CD4-positive, alpha-beta T cell (primary cell): ENCODE results near the gene SLC12A3. TPM values are rescaled to one million over a fixed set of nuclear protein-coding genes. Genes with fewer than 3 reads are reported as not detected.

Experiments used
- ATAC-seq: fragments of 200-7000 bp; cut with Tn5 transposase; one replicate; pipeline ENCODE4 v1.10.0; 2022; ENCODE audit warnings: mild to moderate bottlenecking; ENCODE audit not compliant: poor library complexity
- CTCF ChIA-PET: fragments of 350-600 bp; sonication (Branson Sonifier 250); formaldehyde crosslinking; loops from one replicate; lab custom pipeline; 2021; ENCODE audit warnings: antibody characterized with exemption, inconsistent platforms; lab: Charles Lee
- POLR2A ChIA-PET: fragments of 350-600 bp; sonication (Branson Sonifier 250); formaldehyde crosslinking; loops from one replicate; lab custom pipeline; 2021; ENCODE audit warnings: antibody characterized with exemption, inconsistent platforms; lab: Charles Lee
- DNase-seq, 14 experiments: peaks; one replicate each; pipeline ENCODE4 v3.0.0-alpha.2; 2013 to 2020; ENCODE audit warnings: mixed read lengths in 2 of 14
- H3K27ac ChIP-seq, 2 donors: one replicate each; pipeline versions ENCODE4 v1.5.1 to v1.7.0; 2013; ENCODE audit warnings: low read length in 2 of 2, low read depth in 1 of 2, mild to moderate bottlenecking in 1 of 2
- H3K27me3 ChIP-seq, 2 experiments: 1 replicate in 1 of 2; 2 replicates in 1 of 2; pipeline versions ENCODE4 v1.6.1 to v1.7.0; 2013; ENCODE audit warnings: low read length in 2 of 2, control low read depth in 1 of 2, mild to moderate bottlenecking in 1 of 2, moderate library complexity in 1 of 2; ENCODE audit not compliant: insufficient read depth in 2 of 2, control insufficient read depth in 1 of 2
- H3K36me3 ChIP-seq: one replicate; pipeline ENCODE4 v1.6.1; 2013; ENCODE audit warnings: low read length, control low read depth; ENCODE audit not compliant: insufficient read depth
- H3K4me1 ChIP-seq: one replicate; pipeline ENCODE4 v1.6.1; 2013; ENCODE audit warnings: low read length, control low read depth; ENCODE audit not compliant: insufficient read depth
- H3K4me3 ChIP-seq: one replicate; pipeline ENCODE4 v1.5.1; 2013; ENCODE audit warnings: mild to moderate bottlenecking, low read length, moderate library complexity
- H3K9me3 ChIP-seq, 2 experiments: 1 replicate in 1 of 2; 2 replicates in 1 of 2; pipeline versions ENCODE4 v1.6.1 to v1.7.0; 2013; ENCODE audit warnings: low read length in 2 of 2, mild to moderate bottlenecking in 2 of 2, control low read depth in 1 of 2, moderate library complexity in 1 of 2; ENCODE audit not compliant: control insufficient read depth in 1 of 2, insufficient read depth in 1 of 2
- H3K27ac Mint-ChIP-seq: one replicate; pipeline ENCODE4 v1.8.0; 2020; ENCODE audit warnings: mixed read lengths
- H3K27me3 Mint-ChIP-seq: one replicate; pipeline ENCODE4 v1.8.0; 2021; ENCODE audit warnings: mixed read lengths
- H3K36me3 Mint-ChIP-seq: one replicate; pipeline ENCODE4 v1.8.0; 2021; ENCODE audit warnings: low read depth, mixed read lengths
- H3K4me1 Mint-ChIP-seq: one replicate; pipeline ENCODE4 v1.8.0; 2021; ENCODE audit warnings: low read depth, mixed read lengths
- H3K4me3 Mint-ChIP-seq: one replicate; pipeline ENCODE4 v1.8.0; 2020; ENCODE audit warnings: mild to moderate bottlenecking, mixed read lengths
- H3K9me3 Mint-ChIP-seq: one replicate; pipeline ENCODE4 v1.8.0; 2020; ENCODE audit warnings: mixed read lengths
- CTCF ChIP-seq: fragments of 200-600 bp; IDR thresholded peaks from one replicate; pipeline ENCODE4 v1.8.0; 2022; ENCODE audit warnings: antibody characterized with exemption, mild to moderate bottlenecking
- intact Hi-C, 2 experiments: fragments of 100-400 bp; cut with DNase I in 1 of 2; cut with micrococcal nuclease in 1 of 2; formaldehyde crosslinking; loops; one replicate each; pipeline versions ENCODE4 v1.15.1 to v1.9.0; 2023 to 2025; cut with DNase I, micrococcal nuclease
- total RNA-seq, 174 experiments: library from RNA in 2 of 174; stranded (reverse) in 2 of 174; gene quantifications; one replicate each; pipeline ENCODE4 v1.2.3 and lab custom pipeline; 2021 to 2026

The SLC12A3 gene
- total RNA-seq, 2 experiments from 2014 or later: not detected

- no peak for TF ChIP-seq CTCF
- peaks cover 76% of the 10 kb centered on the region for H3K36me3 ChIP-seq
- H3K27me3 ChIP-seq: no peaks in the 10 kb centered on the region
- Mint-ChIP-seq H3K4me3 (no peak overlapping the region), H3K9me3 (no peaks in the 10 kb centered on the region), H3K36me3 (peaks cover 64% of the 10 kb centered on the region), H3K27ac (no peak overlapping the region), H3K27me3 (no peaks in the 10 kb centered on the region), H3K4me1 (peaks cover 12% of the 10 kb centered on the region)
- H3K4me1 ChIP-seq: peaks cover 13% of the 10 kb centered on the region
- ChIA-PET CTCF (no interaction called here), POLR2A (interaction anchor here (7.5 kb wide), 1 partner anchor 11 kb away, joined by 51 read pairs; the partner anchor contains the start of gene HERPUD1)
- no peaks in the 10 kb centered on the region for H3K9me3 ChIP-seq
- no peak for DNase-seq
- no peak for ATAC-seq
- H3K4me3 ChIP-seq: no peak overlapping the region
- intact Hi-C loops: no loop called here
- no peak overlapping the region for H3K27ac ChIP-seq
These were observed 78.9 kb downstream of the SLC12A3 start for GRCh38 chr16:56943761-56944375.

- H3K9me3 Mint-ChIP-seq: no peaks in the 10 kb centered on the region
- intact Hi-C loops: no loop called here
- ChIA-PET POLR2A (interaction anchor here (7.5 kb wide), 1 partner anchor 12 kb away, joined by 51 read pairs; the partner anchor contains the start of gene HERPUD1), CTCF (no interaction called here)
- H3K4me3 ChIP-seq: no peak overlapping the region
- H3K27me3 Mint-ChIP-seq: no peaks in the 10 kb centered on the region
- peaks cover 51% of the 10 kb centered on the region for H3K36me3 Mint-ChIP-seq
- DNase-seq: no peak
- no peak overlapping the region for H3K4me3 Mint-ChIP-seq
- peaks cover 3% of the 10 kb centered on the region for H3K4me1 ChIP-seq
- no peak overlapping the region for H3K27ac ChIP-seq
- H3K9me3 ChIP-seq: no peaks in the 10 kb centered on the region
- peak; percentile 13 for ATAC-seq
- no peaks in the 10 kb centered on the region for H3K27me3 ChIP-seq
- peaks cover 62% of the 10 kb centered on the region for H3K36me3 ChIP-seq
- no peaks in the 10 kb centered on the region for H3K4me1 Mint-ChIP-seq
- peak overlapping the region; percentile 10 for H3K27ac Mint-ChIP-seq
- no peak for TF ChIP-seq CTCF
These were observed 80.2 kb downstream of the SLC12A3 start for GRCh38 chr16:56944954-56945839.

GRCh38 chr16:56945847-56946527 is 81.0 kb downstream of the SLC12A3 start:
- POLR2A ChIA-PET: interaction anchor here (0.6 to 7.5 kb wide), 2 partner anchors 13 to 264 kb away, joined by 4 to 51 read pairs; partner anchors contain the start of gene HERPUD1
- no peak overlapping the region for H3K4me3 ChIP-seq
- TF ChIP-seq CTCF: no peak
- peaks cover 43% of the 10 kb centered on the region for H3K36me3 Mint-ChIP-seq
- peaks cover 55% of the 10 kb centered on the region for H3K36me3 ChIP-seq
- H3K9me3 ChIP-seq: no peaks in the 10 kb centered on the region
- H3K4me1 Mint-ChIP-seq: no peaks in the 10 kb centered on the region
- H3K27me3 ChIP-seq: no peaks in the 10 kb centered on the region
- no peaks in the 10 kb centered on the region for H3K27me3 Mint-ChIP-seq
- H3K27ac Mint-ChIP-seq: no peak overlapping the region
- ATAC-seq: no peak
- no peak for DNase-seq
- peaks cover 3% of the 10 kb centered on the region for H3K4me1 ChIP-seq
- no peaks in the 10 kb centered on the region for H3K9me3 Mint-ChIP-seq
- CTCF ChIA-PET: no interaction called here
- intact Hi-C loops: no loop called here
- H3K27ac ChIP-seq: no peak overlapping the region
- no peak overlapping the region for H3K4me3 Mint-ChIP-seq
